Measurements from ENCODE around the gene MAD2L1BP.
A peak's percentile ranks its signal among the peaks of the same experiment; 100 is the strongest.
"Not testable (repeated sequence)": the region's sequence is repeated elsewhere in the genome, so short reads cannot be mapped to it uniquely, and the experiment has no call there.

Gene MAD2L1BP

GRCh38 chr6:43648248-43648647, 12.6 kb downstream of the MAD2L1BP start:
- no peak for DNase-seq (ENCODE audit: low read depth)
- H3K4me3 ChIP-seq (ENCODE audit: low read length) = no peak overlapping the region
- TF ChIP-seq, protein P1, sequence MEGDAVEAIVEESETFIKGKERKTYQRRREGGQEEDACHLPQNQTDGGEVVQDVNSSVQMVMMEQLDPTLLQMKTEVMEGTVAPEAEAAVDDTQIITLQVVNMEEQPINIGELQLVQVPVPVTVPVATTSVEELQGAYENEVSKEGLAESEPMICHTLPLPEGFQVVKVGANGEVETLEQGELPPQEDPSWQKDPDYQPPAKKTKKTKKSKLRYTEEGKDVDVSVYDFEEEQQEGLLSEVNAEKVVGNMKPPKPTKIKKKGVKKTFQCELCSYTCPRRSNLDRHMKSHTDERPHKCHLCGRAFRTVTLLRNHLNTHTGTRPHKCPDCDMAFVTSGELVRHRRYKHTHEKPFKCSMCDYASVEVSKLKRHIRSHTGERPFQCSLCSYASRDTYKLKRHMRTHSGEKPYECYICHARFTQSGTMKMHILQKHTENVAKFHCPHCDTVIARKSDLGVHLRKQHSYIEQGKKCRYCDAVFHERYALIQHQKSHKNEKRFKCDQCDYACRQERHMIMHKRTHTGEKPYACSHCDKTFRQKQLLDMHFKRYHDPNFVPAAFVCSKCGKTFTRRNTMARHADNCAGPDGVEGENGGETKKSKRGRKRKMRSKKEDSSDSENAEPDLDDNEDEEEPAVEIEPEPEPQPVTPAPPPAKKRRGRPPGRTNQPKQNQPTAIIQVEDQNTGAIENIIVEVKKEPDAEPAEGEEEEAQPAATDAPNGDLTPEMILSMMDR (conservative IDR thresholded peaks at IDR 0.05; ENCODE audit: low read length) = no peak

GRCh38 chr6:43652822-43653221, 17.2 kb downstream of the MAD2L1BP start:
- not testable (repeated sequence) for H3K4me3 ChIP-seq (ENCODE audit: low read length); DNase-seq (ENCODE audit: low read depth)

DNA sequence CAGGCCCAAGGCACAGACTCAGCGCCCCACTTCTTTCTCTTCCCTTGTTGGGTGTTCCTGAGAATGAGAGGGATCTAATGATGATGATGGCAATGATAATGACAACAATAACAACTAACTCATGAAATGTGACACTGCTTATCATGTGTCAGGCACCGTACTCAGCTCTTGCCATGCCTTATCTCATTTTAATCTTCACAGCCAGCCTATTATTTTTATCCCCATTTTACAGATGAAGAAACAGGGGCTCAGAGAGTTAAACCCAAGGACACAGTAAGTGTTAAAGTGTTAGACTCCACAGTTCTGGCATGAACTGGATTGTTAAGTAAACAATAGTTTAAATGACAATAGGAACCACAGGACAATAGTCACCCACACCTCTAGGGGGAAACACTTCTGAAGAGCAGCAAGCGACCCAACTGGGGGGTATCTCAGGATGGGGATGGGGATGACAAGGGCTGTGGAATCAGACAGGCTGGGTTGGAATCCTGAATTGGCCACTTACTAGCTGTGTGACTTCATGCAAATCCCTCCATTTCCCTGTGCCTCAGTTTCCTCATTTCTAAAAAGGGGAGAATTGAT, 21.7 kb downstream of the MAD2L1BP start:
- DNase-seq (ENCODE audit: low read depth) = no peak
- no peak overlapping the region for H3K4me3 ChIP-seq (ENCODE audit: low read length)
- TF ChIP-seq, protein P1 (conservative IDR thresholded peaks at IDR 0.05; ENCODE audit: low read length) = no peak

DNA sequence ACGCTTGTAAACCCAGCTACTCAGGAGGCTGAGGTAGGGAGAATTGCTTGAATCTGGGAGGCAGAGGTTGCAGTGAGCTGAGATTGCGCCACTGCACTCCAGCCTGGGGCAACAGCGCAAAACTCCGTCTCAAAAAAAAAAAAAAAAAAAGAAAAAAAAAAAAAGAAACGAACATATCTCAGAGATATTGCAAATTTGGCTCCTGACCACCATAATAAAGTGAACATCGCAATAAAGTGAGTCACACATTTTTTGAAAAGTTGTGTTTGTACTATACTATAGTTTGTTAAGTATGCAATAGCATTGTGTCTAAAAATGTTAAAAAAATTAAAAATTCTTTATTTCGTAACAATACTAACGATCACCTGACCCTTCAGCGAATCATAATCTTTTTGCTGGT, 22.5 kb downstream of the MAD2L1BP start:
- H3K4me3 ChIP-seq (ENCODE audit: low read length) = no peak overlapping the region
- no peak for DNase-seq (ENCODE audit: low read depth)
- TF ChIP-seq, protein P1 (conservative IDR thresholded peaks at IDR 0.05; ENCODE audit: low read length) = no peak

GRCh38 chr6:43662948-43663347, 27.3 kb downstream of the MAD2L1BP start:
- not testable (repeated sequence) for DNase-seq (ENCODE audit: low read depth); H3K4me3 ChIP-seq (ENCODE audit: low read length)

DNA sequence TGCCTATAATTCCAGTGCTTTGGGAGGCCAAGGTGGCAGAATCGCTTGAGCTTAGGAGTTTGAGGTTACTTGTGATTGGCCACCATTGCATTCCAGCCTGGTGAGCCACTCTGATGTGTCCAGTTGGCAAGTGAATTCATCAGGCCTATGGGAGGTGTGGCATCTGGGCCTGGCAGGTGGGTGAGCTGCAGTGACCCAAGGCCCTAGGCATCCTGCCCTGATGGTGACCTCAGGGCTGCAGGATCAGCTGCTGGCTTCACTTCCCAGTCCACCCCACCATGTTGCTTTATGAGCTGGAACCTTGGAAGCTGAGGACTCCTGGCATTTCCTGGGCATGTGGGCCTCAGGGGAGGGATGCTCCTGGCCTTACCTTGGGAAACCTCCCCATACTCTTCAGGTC, 29.7 kb downstream of the MAD2L1BP start:
- TF ChIP-seq, protein P1 (conservative IDR thresholded peaks at IDR 0.05; ENCODE audit: low read length) = no peak
- H3K4me3 ChIP-seq (ENCODE audit: low read length) = no peak overlapping the region
- peak; percentile 58 for DNase-seq (ENCODE audit: low read depth)

DNA sequence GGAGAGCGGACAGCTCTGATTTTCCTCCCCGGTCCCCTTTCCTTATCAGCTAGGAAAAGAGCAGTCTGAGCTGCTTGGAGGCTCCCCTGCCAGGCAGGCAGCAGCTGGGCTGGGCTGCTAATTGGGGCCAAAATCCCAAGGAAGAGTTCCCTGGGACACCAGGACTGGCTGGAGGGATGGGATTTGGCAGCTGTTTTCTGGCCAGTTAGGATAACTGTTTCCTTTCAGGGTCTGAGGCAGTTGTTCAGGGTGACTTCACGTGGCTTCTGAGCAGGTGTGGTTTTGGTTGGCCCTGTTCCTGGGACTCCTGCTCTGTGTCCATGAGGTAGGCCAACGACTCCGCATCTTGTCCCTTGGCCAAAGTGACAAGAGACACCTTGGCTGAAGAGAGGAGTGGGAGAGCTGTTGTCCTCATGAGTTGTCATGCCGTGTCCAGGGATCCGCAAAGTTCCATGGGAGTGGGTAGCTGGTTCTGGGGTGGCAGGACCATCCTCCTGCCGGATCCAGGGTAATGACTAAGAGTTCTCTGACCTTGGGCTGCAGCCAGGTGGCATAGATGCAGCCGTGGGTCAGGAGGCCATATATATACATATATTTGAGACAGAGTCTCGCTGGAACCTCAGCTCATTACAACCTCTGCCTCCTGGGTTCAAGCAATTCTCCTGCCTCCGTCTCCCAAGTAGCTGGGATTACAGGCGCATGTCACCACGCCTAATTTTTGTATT, 30.7 kb downstream of the MAD2L1BP start:
- no peak for DNase-seq (ENCODE audit: low read depth)
- no peak overlapping the region for H3K4me3 ChIP-seq (ENCODE audit: low read length)
- TF ChIP-seq, protein P1 (conservative IDR thresholded peaks at IDR 0.05; ENCODE audit: low read length) = no peak
